HG03039 (cell line): ENCODE measurements around the gene ZNF407.
"Not testable (repeated sequence)": the region's sequence is repeated elsewhere in the genome, so short reads cannot be mapped to it uniquely, and the experiment has no call there.

ENCODE experiments used
- ATAC-seq: cut with Tn5 transposase; IDR thresholded peaks from one replicate; pipeline ENCODE4 v1.9.1; 2021; ENCODE audit warnings: mild to moderate bottlenecking, moderate library complexity; ENCODE audit not compliant: unreplicated experiment

ZNF407 gene

DNA sequence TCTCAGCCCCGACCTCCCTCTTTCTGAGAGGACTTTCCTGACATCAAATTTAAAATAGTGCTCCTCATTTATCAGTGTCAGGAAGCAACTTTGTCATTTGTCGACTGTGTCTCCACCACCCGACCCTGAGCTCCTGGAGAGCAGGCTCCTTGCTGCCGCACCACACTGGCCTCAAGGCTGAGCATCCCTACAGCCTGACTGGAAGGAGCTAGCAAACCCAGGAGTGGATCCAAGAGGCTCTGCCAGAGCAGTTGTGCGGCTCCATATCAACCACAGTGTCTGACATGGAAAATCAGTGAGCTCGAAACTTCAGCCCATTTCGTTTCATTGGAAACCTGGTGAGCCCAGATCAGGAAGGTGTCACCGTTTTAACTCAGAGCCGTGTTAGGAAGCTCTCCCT lies 486.1 kb downstream of the ZNF407 start:
- ATAC-seq: no peak

DNA sequence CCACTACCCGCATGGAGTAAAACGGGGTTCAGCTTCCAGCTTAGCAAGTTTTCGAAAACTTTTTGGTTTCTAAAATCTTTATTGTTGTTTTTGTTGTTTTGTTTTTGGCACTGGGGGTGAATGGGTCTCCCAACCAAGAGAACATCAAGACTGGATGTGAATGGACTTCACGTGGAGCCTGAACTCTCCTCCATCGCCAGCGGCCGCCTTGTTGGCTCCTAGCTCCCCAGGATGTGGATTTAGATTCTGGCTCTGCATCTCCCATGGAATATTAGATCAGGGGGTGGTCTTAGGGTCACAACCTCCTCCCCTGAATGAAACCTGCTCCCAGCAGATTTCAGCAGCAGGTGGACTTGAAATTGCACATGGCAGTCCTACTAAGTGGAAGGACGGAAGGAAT lies 488.0 kb downstream of the ZNF407 start:
- not testable (repeated sequence) for ATAC-seq

DNA sequence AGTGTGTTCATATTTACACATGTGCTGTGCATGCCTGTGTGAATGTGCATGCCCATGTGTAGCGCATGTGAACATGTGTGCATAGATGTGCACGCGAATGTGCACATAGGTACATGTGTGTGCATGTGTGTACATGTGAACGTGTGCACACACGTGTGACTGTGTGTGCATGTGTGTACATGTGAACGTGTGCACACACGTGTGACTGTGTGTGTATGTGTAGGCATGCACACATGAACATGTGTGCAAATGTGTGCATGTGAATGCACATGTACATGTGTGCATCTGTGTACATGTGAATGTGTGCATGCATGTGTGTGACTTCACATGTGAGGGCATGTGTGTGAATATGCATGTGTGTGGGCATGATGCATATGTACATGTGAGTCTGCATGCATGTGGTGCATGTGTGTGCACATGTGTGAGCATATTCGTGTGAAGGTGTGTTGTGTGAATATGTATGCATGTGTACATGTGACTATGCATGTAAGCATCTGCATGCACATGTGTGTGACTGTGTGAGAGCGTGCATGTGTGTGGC lies 488.9 kb downstream of the ZNF407 start:
- ATAC-seq: no peak

DNA sequence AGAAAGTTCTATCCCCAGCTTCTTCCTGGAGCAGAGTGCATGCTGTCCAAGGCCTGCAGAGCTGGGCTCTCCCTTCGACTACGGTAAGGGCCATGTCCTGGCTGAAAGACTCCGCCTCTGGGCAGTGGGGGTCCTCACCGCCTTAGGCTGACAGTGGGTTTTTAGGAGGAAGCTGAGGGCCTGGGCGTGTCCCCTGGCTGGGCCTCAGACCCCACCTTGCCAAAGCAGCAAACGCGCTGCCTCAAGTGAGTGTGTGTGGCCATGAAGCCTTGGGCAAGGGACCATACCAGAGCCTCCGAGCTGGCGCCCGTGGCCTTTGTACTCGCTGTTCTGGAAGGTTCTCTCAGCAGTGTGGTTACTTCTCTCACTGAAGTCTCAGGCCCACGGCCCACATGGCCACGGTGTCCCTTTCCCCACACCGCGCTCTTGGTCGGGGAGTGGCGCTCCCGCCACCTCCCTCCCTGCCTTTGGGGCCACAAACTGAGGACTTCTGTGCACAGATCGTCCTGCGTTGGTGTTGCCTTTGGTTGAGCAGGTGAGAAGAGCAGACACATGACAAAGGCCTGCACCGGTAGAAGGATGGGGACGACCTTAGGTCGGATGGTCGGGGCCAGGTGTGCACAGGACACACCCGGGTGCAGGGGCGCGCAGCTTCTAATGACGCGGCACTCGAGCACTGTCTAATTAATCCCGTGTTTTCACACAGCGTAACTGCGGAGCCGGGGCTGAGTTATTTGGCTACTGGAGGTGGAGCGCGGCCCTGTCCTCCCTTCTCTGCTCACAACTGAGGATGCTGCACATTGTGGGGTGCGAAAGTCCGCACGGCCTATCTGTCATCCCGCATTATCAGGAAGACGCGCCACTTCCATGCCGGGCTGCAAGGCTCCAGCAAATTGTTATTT lies 489.7 kb downstream of the ZNF407 start:
- no peak for ATAC-seq

DNA sequence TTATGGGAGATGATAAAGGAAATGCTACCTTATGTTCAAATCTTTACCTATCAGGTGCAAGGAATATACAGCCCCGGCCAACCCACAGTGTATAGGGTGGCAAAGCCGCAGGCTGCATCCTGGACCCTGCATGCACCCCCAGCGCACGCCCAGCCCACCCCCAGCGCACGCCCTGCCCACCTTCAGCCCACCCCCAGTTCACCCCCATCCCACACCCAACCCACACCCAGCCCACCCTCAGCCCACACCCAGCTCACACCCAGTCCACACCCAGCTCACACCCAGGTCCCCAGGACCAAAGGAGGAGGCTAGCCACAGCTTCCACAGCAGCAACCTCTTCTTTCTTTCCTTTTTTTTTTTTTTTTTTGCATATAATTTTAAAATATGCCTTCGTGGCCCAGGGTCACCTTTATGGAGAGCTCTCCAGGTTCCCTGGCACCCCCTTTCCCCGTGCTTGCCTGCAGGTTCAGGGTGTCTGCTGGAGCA lies 490.4 kb downstream of the ZNF407 start:
- no peak for ATAC-seq

DNA sequence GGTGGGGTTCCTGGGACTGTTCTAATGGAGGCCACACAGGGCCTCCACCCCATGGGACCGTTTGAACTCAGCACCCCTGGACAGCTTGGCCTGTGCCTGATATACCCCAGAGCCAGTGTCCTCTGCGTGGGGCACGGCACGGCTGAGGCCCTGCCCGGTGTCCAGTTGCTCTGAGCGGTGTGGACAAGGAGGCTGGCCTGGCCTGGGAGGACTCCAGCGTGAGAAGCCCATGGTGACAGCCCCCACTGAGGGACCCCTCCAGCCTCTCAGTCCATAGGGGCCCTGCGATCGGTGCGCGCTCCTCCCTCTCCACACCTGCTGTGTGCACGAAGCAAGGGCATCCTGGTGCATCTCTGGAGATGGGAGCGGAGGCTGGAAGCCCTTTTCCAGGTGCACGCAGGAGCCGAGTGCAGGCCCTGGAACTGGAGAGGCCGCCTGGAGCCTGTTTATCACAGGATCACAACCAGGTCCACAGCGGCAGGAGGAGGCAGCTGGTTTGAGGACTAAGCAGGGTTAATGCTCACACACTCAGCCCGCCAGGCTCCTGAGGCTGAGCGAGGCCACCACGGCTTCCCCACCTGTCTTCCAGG lies 491.0 kb downstream of the ZNF407 start:
- ATAC-seq: no peak

DNA sequence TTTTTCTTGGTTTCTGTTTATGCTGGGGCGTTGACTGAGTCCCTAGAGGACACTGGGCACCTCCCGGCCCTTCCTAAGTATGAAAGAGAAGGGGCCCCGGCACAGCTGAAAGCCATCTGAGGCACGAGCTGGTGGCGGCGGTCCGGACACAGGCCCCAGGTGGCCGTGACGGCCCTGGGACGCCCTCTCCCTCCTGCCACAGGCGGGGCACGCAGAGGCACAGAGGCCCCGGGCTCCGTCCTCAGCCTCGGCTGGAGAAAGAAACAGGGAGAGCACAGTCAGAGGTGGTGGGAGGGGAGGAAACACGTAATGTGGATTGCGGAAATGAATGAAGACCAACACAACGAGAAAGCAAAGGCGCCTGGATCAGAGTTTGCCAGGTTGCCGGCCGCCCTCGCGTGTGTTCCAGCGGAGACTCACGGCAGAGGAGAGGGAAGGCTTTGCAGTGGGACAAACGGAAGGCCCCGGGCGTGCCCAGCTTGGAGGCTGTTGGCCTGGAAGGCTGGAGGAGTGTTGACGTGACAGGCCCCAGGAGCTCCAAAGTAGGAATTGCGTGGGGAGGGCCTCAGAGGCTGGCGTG lies 492.2 kb downstream of the ZNF407 start:
- ATAC-seq: no peak

DNA sequence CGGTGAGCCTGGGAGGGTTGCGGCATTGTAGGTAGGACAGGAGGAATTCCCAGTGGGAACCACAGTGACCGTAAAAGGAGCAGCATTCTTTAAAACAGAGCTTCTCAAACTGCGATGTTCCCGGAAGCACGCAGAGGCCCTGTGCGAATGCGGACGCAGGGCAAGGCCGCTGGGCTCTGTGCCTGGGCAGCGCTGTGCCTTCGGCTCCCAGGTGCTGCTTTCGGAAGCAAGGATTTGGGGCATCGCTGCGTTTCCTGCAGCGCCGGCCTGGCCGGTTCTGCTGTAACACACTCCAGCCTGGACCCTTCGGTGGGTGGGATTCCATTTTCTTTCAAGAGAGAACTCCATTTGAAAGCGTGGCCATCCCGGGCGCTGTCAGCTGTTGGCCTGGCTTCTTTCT lies 492.7 kb downstream of the ZNF407 start:
- no peak for ATAC-seq

DNA sequence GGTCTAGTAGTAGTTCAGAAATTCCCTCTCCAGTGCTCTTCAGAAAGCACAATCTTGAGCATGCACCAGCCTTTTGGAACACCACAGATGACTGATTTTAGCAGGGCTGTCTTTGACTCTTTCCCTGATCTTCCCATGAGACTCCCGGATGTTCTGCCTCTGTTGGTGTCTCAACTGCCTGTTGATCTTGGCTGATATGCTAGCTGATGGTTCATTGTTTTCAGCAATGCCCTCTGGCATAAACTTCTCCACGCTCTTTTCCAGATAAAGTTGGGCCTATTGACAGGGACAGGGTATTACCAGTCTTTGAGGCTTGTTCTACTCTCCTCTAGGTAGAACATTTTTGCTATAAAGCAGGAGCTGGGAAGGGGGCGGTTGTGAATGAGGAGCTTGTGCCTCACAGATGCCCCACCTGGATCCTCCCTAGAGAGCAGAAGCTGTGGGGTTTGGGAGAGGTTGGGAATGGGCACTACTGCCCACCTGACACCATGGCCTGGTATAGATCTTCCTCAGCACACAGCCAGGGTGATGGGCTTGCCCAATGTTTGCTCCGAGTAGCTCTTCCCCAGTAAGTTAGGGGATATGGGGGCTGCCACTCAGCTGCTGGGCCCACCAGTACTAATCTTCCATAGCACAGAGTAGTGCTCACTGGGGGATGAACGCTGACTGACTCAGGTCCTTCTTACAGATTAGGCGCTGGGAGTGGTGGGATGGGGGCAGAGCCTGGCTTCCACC lies 500.0 kb downstream of the ZNF407 start:
- ATAC-seq: no peak

DNA sequence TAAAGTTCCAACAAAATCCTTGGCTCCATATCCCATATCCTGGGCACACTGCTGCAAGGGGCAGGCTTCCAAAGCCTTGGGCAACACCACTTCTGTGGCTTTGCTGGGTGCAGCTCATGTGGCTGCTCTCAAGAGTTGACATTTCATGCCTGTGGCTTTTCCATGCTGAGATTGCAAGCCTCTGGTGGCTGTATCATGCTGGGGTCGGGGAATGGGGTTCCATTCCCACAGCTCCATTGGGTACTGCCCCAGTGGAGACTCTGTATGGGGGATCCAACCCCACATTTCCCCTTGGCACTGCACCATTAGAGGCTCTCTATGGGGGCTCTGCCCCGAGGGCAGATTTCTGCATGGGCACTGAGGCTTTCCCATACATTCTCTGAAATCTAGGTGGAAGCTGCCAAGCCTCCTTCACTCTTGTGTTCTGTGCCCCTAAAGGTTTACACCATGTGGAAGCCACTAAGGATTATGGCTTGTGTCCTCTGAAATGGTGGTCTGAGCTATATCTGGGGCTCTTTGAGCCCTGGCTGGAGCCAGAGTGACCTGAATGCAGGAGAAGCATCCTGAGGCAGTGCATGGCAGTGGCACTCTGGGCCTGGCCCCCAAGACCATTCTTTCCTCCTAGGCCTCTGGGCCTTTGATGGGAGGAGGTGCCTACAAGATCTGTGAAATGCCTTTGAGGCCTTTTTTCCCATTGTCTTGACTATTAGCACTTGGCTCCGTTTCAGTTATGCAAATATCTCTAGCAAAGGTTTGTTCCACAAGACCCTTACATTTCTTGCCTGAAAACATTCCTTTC lies 503.4 kb downstream of the ZNF407 start:
- no peak for ATAC-seq

DNA sequence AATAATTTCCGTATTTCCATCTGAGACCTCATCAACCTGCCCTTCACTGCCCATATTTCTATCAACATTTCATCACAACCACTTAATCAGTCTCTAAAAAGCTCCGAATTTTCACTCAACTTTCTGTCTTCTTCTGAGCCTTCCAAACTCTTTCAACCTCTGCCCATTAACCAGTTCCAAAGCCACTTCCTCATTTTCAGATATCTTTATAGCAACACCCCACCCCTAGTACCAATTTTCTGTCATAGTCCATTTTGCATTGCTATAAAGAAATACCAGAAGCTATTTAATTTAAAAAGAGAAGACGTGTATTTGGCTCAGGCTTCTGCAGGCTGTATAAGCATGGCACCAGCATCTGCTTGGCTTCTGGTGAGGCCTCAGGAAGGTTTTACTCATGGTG lies 504.2 kb downstream of the ZNF407 start:
- no peak for ATAC-seq

DNA sequence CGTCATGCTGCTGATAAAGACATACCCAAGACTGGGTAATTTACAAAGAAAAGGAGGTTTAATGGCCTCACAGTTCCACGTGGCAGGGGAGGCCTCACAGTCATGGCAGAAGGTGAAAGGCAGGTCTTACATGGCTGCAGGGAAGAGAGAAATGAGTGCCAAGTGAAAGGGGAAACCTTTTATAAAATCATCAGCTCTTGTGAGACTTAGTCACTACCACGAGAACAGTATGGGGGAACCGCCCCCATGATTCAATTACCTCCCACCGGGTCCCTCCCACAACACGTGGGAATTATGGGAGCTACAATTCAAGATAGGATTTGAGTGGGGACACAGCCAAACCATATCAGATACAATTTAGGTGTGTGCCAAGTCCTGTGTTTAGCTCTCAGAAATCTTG lies 506.4 kb downstream of the ZNF407 start:
- ATAC-seq: not testable (repeated sequence)

DNA sequence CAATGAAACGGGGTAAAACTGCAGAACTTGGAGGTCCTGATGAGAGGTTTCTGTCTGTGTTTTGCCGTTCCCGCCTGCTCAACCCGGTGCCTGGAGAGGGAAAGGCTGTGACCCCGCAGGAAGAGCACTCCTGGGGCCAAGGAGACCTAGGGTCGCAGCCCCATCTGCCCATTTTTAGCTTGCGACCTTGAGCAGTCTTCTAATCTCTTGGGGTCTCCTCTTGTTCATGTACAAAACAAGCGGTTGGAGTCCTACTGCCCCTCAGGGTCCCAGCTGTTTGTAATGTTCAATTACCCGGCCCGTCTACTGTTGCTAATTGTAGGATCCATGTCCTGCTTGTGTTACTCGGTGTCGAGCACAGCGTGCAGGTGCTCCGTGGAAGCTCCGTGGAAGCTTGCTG lies 506.8 kb downstream of the ZNF407 start:
- no peak for ATAC-seq

DNA sequence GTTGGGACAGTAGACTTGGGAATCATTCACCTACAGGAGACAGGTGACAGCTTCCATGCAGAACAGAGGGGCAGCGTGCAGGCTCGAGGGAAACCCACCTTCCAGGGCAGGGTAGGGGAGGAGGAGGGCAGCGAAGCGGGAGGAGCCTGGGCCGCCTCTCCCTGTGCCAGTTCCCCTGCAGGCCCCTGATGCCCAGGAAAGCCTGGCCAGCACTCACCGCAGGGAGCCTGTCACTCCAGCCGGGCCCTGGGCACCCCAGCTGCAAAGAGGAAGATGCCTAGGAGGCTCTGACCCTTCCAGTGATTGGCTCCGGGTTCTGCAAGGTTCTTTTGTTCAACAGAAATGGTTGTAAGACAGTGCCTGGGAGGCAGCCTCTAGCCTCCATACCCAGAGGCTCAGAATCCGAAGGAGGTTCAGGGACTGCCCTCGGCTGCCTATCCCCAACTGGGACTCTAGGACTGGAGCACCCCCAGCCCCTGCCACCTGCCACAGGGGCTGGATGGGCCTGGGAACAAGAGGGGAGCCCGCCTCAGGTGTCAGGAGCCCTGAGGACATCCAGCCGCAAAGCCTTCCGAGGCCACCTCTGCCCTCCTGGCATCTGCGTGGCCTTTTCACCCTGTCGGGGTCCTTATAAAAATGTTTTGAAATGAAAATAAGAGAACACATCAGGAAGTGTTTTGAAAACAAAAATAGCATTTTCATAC lies 508.0 kb downstream of the ZNF407 start:
- ATAC-seq: no peak

DNA sequence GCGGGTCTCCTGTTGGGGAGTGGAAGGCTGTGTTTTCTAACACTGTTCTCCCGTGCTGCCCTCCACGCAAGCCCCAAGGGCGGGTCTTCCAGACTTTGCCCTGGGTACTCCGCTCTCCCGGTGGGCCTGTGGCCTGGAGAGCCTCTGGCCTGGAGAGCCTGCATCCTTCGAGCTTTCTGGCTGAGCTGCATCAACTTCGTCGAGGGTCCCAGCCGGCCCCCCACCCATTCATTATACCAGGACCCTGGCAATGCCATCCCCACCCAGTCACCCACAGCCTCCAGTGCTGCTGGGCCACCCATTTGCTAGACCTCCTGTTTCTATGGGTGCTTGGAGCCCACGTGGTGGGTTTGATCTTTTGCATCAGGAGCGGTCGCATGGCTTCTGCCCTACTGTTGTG lies 509.1 kb downstream of the ZNF407 start:
- ATAC-seq: no peak

DNA sequence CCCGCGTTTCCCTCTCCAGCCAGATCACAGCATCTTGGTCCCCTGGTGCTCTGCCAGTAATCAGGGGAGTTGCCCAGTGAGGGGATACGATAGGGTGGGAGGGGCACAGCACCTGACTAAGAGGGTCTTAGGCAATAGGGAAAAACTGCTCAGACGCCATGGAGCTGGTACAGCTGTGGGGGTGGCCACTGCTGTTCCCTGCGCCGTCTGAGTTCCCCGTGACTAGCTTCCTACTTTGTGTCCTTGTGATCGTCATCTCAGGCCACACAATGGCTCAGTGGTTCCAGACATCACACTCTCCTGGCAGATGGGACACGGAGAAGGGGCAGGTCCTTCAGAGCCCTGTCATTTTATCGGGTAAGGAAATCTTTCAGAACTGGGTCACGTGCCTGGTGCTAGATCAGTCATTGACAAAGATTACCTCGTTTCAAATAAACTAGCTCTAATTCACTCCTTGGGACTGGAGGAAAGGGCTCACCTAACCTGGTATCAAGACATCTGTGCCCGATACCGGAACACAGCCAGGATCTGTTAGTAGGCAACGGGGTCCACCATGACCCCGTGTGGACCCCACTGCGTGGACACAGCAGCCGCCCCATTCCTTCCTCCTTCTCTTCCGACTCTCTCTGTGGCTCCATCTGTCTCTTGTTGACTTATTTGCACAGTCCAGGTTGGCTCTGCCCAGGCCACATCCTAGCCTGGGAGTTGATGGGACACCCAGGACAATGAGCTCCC lies 509.7 kb downstream of the ZNF407 start:
- ATAC-seq: no peak

DNA sequence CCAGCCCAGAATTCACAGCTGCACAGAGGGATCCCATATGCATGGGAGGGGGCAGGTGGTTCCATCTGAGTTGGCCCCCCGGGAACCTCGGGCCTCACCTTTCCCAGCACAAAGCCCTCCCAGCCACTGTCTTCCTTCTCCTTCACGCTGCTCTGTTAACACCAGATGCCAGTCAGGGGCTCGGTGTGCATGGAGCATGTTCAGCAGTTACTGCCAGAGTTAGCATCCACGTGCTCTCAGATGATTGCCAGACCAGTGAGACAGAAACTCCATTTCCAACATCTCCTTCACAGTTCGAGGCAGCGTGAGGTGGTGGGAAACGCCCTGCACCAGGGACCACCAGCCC lies 510.2 kb downstream of the ZNF407 start:
- ATAC-seq: no peak

DNA sequence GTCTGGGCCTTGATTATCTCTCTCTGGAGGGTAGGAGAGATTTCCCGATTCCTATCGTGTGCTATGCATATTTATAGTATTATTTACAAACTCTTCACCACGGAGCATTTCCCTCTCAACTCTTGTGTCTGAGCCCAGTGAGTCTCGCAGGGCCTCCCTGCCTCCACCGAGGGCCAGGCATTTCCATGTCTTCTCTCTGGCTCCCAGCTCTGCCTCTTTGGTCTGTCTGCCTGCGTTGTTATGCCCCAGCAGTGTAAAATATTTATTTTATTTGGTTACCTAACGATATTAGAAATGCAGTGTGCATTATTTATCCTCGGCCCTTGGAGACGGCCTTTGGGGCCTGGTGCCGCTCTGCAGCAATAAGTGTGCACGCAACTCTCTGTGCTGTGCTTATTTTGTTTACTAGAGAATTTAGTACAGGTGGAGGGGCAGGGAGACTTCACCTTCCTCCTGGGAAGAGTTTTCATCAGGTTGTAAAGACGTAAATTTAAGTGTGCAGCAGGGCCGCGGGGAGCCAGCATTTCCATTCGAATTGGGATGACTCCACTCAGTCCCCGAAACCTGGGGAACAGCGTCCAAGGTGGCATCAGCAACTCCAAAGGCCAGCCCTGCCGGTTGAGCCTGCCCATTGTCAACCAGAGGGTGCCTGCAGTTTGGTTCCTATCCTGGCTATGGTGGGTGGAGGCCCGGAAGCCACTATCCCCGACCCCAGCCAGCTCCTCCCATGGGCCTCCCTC lies 511.1 kb downstream of the ZNF407 start:
- no peak for ATAC-seq
